ENCODE results near the gene HIRA.
"Not testable (repeated sequence)": the region's sequence is repeated elsewhere in the genome, so short reads cannot be mapped to it uniquely, and the experiment has no call there.

Gene HIRA

DNA sequence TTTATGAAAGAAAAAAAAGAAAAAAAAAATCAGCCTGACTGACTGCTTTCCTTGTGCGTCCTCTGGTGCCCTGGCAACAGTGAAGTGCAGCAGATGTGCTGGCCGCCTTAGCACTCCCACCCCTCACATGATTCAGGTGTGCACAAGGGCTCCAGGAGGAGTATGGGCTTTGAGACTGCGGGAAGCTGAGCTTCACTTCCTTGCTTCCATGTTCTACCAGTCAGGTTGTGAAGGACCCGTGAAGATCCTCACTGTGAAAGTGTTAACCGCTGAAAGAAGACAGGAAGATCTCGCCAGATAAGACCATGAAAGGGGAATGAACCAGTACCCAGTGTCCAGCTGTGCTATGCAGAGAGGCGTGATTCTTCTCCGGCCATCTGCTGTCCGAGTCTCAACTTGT is 48.2 kb downstream of the HIRA start:
- no peak for DNase-seq (ENCODE audit: low spot score)

DNA sequence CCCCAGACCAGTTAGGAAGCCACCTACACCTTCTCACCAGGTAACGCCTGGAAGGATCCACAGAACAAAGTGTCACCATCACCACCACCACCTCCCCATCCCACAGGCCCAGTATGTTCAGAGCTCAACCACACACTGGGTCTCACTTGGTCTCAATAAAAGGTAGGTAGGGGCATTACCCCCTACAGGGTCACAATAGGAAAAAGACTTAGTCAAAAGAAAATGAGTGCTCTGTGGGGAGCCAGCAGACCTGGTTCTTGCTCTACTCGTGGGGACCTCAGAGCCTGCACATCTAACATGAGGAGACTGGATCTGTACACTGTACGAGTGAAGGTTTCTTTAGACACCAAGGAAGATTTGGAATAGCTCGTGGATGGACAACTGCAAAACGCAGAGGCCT is 49.3 kb downstream of the HIRA start:
- no peak for DNase-seq (ENCODE audit: low spot score)

DNA sequence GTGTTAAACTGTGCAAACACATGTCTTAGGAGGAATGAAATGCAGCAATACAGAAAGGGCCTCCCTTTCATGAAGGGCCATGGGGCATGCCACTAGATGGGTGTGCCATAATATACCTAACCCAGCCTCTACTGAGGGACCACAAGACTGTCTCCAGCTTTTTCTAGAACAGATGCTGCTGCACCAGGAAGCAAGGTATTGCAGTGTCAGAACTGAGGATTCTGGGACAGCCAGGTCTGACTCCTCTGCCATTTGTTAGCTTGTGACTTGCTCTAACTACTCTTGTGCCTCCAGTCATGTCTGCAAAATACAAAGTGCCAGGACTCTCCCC is 53.2 kb downstream of the HIRA start:
- no peak for DNase-seq (ENCODE audit: low spot score)

DNA sequence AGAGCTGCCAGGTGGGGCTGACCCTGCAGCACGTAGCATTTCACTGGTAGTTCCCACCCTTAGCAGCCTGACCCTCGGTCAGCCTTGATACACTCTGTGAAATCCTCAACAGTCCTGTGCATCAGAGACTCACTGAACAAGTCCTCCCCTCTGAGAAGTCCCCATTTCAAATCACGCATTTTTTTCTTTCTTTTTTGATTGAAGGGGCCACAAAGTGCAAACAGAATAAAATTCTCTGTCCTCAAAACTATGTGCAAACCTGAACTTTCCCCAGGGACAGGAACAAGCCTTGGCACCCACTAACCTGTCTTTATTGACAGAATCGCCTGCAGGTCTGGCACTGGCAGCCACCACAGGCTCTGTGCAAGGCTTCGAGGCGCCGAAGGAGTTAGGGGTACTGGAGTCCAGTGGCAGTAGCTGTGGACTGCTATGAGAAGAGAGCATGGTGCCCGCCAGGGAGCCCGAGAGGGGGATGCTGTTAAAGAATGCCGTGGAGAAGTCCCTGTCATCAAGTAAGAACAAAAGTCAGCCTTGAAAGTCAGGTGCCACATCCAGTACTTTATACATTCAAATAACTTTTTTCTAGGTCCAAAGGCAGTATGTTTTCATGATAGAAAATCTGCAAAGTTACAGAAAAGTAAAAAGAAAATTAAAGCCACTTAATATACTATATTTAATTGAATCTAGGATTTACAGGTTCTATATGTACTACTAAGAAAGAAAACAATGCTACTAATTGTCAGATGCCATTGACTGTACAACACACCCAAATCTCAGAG is 53.8 kb downstream of the HIRA start:
- DNase-seq (ENCODE audit: low spot score) = no peak

DNA sequence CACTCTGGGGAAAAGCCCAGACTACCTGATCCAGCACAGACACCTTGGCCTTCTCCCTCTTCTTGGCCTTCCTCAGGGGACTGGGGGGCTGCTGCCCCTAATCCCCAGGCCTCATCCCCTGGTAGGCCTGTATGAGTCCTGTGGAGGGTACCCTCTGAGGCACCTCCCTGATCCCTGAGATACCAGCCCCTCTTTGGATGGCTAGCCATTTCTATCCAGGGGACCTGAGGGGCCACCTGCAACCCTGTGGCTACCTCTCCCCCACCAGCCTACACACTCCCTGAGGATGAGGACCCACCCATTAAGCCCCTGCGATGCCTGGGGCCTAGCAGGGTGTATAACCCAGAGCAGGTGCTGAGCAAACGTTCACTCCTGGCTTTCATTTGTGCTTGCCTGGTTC is 54.6 kb downstream of the HIRA start:
- no peak for DNase-seq (ENCODE audit: low spot score)

DNA sequence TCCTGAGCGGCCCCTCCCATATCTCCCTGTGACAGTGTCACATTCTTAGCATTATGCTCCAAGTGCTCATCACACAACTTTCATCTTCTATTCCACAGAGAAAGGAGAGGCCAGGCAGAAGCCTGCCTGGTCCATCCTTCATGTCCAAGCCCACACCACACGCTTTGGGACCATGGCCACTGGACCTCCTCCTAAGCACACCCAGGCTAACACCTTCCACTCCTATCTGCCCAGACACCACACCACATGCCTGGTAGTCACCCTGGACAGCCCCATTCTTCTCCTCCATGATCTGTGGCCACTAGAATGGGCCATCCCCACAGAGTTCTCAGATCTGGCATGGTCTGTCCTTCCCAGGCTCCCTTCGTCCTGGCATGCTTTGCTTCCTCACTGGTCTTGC is 55.3 kb downstream of the HIRA start:
- no peak for DNase-seq (ENCODE audit: low spot score)

DNA sequence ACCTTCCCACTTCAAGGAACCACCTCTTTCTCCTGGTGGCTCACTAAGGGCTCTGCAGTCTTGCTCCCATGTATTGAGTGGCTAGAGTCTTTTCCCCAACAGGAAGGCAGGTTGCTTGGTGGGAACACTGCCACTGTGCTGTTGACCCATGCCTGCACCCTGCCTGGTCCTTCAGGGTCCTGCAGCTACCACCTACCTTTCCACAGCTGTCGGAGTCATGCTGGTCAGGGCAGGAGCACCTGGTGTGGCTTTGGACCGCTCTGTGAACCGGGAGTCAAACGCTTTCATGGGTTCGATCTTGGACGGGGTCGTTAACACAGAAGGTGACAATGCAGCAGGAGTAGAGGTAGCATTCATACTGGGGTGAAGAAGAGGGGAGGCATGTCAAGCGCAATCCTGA is 56.1 kb downstream of the HIRA start:
- DNase-seq (ENCODE audit: low spot score) = no peak

DNA sequence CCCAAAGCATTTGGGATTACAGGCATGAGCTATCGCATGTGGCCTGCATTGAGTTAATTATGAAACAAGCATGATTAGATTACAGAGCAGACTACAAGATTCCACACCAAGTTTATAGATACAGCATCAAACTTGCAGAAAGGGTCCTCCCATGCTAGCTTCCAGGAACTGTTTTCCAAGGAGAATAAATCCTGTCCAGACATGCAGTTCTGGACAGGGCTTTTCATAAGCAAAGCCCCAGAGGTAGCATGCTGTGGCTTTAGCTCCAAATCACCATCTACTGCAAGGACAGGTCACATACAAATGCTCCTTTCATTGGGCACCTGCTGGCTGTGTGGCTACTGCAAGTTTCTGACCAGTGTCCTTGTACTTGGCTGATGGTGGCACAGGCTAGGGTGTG is 57.1 kb downstream of the HIRA start:
- DNase-seq (ENCODE audit: low spot score) = no peak

DNA sequence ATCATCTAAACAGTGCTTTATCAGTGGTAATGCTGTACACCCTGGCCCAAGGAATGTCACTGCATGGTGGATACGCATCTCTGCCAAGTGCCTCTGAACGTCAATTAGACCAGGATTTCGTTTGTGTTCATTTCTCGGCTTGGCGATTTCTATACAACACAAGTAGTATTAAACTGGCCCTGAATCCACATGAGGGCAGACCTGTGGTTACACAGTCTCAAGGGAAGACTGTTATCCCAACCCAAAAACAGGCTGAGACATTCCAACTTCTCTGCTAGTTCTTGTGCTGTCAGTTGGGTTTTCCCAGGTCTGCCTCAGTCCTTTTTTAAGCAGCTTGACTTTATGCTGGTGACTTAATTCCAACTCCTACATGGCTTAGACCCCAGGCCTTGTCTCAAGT is 58.1 kb downstream of the HIRA start:
- no peak for DNase-seq (ENCODE audit: low spot score)

DNA sequence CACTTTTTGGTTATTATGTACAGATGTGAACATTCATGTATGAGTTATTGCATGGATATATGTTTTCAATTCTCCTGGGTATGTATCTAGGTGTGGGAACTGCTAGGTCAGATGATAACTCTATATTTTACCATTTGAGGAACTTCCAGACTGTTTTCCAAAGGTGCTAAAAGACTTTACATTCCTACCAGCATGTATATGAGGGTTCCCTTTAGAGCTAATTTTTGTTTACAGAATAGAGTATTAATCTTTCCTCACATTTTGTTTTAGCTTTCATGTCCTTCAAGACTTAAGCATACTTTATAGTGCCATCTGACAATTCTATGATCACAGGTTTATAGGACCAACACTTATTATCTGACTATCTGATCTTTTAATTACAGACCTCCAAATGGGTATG is 59.6 kb downstream of the HIRA start:
- no peak for DNase-seq (ENCODE audit: low spot score)

DNA sequence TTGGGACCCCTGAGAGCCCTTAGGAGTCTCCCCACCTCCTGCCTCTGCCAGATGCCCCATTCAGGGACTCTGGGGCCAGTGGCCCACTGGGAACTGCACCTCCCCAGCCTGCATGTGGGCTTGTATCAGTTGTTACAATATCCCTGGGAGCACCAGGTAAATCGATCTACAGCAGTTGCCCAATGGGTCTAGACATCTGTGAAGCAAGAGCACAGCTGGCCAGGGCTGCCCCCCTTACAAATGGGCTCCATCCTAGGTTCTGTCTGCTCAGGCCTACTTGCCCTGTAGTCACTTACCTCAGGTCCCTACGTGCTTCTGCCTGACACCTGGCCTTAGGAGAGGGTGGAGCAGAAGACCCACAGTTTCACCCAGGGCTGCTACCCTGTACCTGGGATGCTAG is 62.7 kb downstream of the HIRA start:
- no peak for DNase-seq (ENCODE audit: low spot score)

DNA sequence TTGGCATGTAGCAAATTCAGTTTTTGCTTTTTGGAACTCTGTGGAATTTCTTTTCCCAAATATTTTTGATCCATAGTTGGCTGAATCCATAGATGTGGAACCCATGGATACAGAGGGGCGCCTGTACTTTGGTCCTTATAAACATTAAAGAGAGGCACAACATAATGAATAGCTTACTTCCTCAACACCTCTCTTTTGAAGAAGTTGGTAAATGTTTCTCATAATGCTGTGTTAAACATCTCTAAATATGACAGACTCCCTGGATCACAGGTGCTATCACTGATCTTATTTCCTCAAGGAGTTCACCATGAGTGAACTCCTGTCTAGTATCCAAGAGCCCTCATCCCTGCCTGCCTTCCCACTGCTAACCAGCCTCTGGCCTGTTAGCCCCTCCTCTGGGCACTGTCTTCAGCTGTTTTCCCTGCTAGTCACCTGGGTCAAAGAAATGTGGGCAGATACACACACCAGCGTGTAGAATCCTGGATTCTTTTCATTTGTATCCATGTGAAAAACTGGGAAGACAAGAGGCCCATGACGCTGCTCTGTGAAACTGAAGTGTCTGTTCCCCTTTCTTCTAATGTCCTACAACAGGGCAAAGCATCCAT is 63.7 kb downstream of the HIRA start:
- no peak for DNase-seq (ENCODE audit: low spot score)

DNA sequence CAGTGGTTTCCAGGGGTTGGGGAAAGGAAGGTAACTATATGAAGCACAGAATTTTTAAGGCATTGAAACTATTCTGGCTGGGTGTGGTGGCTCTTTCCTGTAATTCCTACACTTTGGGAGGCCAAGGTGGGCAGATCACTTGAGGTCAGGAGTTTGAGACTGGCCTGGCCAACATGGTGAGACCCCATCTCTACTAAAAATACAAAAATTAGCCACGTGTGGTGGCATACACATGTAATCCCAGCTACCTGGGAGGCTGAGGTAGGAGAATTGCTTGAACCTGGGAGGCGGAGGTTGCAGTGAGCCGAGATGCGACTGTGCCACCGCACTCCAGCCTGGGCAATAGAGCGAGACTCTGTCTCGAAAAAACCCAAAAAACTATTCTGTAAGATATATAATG is 68.0 kb downstream of the HIRA start:
- not testable (repeated sequence) for DNase-seq (ENCODE audit: low spot score)

DNA sequence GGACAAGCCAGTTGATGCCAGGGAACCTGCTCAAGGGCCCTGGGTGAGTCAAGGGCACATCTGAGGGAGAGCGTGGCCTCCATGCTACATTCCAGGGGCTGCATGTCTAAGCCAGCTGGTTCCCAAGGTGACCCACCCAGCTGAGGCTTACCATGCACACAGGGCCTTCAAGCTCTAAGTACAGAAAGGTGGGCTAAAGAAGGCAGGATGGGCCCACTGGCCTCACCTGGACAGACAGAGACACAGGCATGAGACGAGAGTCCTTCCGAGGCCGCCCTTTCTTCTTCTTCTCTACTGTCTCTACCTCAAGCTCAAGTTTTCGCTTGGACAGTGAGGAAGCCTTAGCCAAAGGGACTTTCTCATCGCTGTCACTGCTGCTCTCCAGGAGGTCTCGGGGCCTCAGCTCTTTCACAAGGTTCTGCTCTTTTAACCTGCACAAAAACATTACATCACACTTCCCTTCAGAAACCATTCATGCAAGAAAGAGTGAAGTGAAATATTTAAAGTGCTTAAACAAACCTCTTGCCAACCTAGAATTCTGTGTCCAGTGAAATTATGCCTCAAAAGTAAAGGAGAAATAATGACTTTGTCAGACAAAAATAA is 69.9 kb downstream of the HIRA start:
- DNase-seq (ENCODE audit: low spot score) = peak; percentile 79

DNA sequence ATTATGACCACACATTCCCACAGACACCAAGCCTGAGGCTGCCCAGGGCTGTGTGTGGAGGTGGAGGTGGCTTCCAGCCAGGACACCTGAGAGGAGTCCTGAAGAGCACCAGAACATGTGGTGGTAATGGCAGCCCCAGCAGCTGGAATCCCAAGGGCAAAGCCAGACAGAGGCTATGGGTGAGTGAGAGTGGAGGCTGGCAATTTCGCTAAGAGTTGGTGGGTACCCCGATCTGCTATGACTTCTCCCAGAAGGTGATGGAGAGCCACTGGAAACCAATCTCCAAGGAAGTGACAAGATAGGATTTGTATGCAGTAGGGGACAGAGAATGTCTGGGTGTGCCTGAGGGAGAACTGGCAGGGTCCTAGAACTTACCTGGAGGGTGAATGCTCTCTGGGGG is 70.7 kb downstream of the HIRA start:
- no peak for DNase-seq (ENCODE audit: low spot score)

DNA sequence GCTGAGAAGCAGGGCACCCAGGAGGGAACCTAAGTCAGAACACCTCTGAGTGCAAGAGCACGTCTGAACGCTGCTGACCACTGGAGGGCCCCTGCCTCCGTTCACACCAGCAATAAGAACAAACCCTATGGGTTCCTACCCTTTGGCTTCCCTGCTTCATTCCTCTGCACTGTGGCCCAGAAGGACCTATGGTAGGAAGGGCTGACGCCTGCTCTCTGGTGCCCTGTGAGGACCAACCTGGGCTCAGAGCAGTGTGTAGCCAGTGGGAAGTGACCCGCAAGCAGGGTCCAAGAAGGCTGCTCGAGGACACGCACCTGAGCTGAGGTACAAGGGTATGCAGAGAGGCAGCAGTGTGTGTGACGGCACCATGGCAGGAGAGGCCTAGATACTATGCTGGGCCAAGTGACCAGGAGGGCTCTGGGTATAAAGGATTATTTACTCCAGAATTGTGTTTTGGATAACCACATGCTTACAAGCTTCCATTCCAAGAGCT is 71.2 kb downstream of the HIRA start:
- no peak for DNase-seq (ENCODE audit: low spot score)

DNA sequence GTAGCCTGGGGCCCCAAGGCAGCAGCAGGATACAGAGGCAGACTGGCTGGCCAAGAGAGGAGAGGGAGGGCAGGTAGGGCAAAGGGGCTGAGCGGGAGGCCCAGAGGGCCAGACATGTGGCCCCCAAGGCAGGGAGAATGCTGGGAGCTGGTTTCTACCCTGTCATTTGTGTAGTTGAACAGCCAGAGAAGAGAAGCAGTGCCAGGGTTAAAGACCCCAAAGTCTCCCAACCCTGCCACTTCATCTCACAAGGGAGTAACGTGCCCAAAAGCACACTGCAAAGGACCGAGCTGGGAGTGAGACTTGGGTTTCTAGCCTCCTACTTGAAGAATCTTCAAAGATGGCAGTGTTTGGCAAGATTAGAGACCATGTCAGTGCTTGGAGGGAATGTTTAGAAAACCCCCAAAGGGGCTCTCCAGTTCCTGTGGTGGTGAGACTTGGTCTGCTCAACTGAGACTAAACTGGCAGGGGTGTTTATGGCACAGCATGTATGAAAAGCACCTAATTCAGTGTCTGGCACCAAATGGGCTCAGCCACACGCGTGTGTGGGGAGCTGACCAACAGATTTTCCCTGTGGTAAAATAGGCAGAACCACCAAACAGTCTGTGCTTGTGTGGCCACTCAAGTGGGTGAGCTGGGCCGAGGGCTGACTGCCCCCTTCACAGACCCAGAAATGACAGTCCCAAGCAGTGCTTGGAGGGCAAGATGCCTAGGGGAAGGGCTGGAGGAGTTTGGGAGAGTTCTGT is 71.8 kb downstream of the HIRA start:
- no peak for DNase-seq (ENCODE audit: low spot score)

DNA sequence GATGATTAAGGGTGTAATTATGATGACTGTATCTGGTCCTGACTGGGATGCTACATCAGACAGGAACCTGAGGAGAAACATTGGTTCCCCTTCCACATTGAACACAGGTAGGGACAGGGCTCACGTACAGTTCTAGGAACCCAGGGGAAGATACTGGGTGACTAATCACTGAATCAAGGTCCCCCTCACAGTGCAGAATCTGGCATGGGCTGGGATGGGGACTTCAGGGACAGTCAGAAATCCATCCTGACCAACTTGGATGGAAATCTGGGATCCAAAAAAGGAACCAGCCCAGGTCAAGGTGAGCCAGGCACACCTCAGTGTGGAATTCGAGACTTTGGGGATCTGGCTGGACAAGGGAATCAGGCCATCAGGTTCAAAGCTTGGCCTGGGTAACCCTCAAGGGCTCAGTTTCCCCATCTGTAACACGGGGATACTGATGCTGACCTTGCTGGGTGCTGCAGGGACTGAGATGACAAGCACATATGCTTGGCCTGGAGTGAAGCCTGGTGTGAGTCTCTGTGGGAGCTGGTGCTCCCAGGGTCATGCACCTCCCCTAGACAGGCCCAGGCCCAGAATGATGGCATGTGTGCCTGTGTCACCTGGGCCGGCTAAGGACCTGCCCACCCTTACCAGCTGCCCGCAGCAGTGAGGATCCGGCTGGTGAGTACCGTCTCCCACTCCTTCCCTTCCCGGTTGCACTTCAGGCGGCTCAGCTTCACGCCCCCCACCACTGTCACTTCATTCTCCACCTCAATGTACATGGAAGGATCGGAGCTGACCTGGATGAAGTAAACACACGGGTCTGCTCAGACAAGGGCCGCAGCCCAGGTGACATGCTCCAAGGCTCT is 72.6 kb downstream of the HIRA start:
- DNase-seq (ENCODE audit: low spot score) = no peak

DNA sequence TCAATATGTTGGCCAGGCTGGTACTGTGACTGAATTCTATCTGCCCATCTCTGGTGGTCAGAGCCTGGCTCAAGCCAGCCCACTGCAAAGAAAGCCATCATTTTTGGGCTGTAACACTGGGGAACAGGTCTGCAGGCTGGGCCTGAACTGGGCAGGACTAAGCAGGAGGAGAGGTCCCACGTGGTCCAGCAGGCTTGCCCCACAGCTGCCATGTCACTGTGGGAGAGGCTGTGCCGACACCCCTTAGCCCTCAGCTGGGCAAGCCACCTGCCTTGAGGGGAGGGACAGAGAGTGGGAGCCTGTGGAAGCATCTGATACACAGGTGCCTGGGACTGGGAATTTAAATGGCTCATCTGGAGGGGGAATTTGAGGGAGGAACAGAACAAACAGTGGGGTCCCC is 73.3 kb downstream of the HIRA start:
- no peak for DNase-seq (ENCODE audit: low spot score)

DNA sequence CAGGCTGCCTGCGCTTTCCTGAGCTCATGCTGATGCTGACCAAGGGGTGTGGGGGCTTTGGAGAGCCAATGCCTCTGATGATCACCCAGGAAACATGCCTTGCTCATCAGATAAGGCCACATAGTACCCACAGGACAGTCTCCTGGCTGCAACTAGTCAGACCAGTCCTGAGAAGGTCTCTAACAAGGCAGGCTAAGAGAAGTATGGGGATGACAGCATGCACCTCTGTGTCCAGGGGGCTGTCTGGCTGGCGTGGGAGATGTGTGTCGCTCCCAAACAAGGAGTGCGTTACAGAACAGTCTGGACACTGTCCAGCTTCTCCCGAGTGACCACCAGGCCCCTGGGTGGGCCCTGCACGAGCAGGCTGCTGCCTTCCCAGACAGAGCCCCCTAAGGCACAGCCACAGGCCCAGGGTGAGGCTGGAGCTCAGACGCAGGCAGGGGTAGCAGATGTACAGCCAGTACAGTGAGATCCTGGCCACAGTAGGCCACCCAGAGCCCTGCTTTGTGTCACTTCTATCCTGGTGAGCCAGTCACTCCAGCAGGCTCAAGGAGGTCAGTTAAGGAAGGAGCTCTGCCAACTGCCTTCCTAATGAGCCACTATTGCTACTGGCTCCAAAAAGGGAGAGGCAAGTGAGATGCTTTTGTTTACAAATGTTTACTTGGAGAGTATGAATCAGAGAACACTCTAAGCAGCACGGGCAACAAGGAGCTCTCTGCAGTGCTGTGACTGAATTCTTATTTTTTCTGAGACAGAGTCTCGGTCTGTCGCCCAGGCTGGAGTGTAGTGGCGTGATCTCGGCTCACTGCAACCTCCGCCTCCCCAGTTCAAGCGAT is 74.0 kb downstream of the HIRA start:
- no peak for DNase-seq (ENCODE audit: low spot score)

DNA sequence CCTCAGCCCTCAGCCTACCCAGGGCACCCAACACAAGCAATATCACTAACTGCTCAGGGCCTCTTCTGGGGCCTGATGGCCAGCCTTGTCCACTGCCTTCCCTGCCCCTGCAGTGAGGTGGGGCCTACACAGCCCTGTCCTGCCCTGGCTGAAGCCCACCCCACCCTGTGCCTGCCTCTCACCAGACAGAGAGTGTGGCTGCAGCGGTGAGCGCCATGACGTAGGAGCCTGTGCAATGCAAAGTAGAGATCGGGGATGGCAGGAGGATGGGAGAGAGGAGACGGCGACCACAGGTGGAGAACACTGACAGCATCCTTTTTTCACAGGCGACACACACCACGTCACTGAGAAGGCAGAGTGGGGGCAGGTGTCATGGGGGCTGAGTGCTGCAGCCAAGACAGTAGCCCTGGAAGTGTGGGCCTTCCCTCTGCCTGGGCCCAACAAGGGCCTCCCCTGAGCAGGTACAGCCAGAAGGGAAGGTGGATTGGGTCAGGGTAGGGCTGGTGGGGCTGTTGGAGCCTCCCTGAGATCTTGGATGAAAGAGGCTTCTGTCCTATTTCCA is 74.7 kb downstream of the HIRA start:
- DNase-seq (ENCODE audit: low spot score) = no peak
